GM12875 (cell line): ENCODE data around the gene C2orf68.
"Not testable (repeated sequence)": the region's sequence is repeated elsewhere in the genome, so short reads cannot be mapped to it uniquely, and the experiment has no call there.

Source experiments
- H3K4me3 ChIP-seq: one replicate; pipeline ENCODE4 v1.5.1; 2011; ENCODE audit warnings: low read depth, low read length, control low read depth
- CTCF ChIP-seq: IDR thresholded peaks from 2 replicates; pipeline ENCODE4 v1.5.1; 2011; ENCODE audit warnings: low read depth, mild to moderate bottlenecking, control low read depth, inconsistent platforms, low read length, moderate library complexity, borderline replicate concordance; ENCODE audit not compliant: insufficient read depth

The C2orf68 gene

GRCh38 chr2:85597241-85597640, 14.6 kb downstream of the C2orf68 start:
- no peak overlapping the region for H3K4me3 ChIP-seq
- TF ChIP-seq CTCF: no peak

GRCh38 chr2:85596486-85597143, 15.3 kb downstream of the C2orf68 start:
- peak overlapping the region; percentile 83 for H3K4me3 ChIP-seq
- no peak for TF ChIP-seq CTCF

- peak overlapping the region; percentile 83 for H3K4me3 ChIP-seq
- no peak for TF ChIP-seq CTCF
These were observed 15.9 kb downstream of the C2orf68 start for GRCh38 chr2:85596026-85596333.

GRCh38 chr2:85595301-85596025, 16.4 kb downstream of the C2orf68 start, which contains the start of gene RNF181:
Gene RNF181, plus strand, starts transcription at chr2:85595745. Its CDS starts 19 bp downstream, at chr2:85595764.
- H3K4me3 ChIP-seq: peak within 1 kb of the TSS; percentile 83
- TF ChIP-seq CTCF: no peak

- H3K4me3 ChIP-seq: peak overlapping the region; percentile 83
- TF ChIP-seq CTCF: no peak
These were observed 17.1 kb downstream of the C2orf68 start for GRCh38 chr2:85594715-85595300.

GRCh38 chr2:85593023-85593422, 18.8 kb downstream of the C2orf68 start:
- no peak for TF ChIP-seq CTCF
- no peak overlapping the region for H3K4me3 ChIP-seq

- not testable (repeated sequence) for H3K4me3 ChIP-seq
These were observed 19.6 kb downstream of the C2orf68 start for GRCh38 chr2:85592299-85592698.
